Esophagus (tissue), 2 donors: ENCODE measurements around the gene MYL9. TPM values are rescaled to one million over a fixed set of nuclear protein-coding genes. Genes with fewer than 3 reads are reported as not detected.
A peak's percentile ranks its signal among the peaks of the same experiment; 100 is the strongest.

Experiments used
- H3K27ac ChIP-seq, 2 donors: one replicate each; pipeline ENCODE4 v1.5.1; 2013; ENCODE audit warnings: low read depth in 2 of 2, mild to moderate bottlenecking in 2 of 2, inconsistent platforms in 1 of 2, low read length in 1 of 2, moderate library complexity in 1 of 2
- H3K27me3 ChIP-seq, 2 donors: one replicate each; pipeline ENCODE4 v1.6.1; 2013; ENCODE audit warnings: low read length in 2 of 2, control low read depth in 1 of 2, mild to moderate bottlenecking in 1 of 2; ENCODE audit not compliant: insufficient read depth in 2 of 2, control insufficient read depth in 1 of 2
- H3K36me3 ChIP-seq, 2 donors: one replicate each; pipeline ENCODE4 v1.6.1; 2013; ENCODE audit warnings: low read length in 1 of 2; ENCODE audit not compliant: control insufficient read depth in 2 of 2, insufficient read depth in 2 of 2
- H3K4me1 ChIP-seq, 2 donors: one replicate each; pipeline ENCODE4 v1.6.1; 2013; ENCODE audit warnings: low read length in 1 of 2; ENCODE audit not compliant: control insufficient read depth in 2 of 2, insufficient read depth in 2 of 2
- H3K4me3 ChIP-seq, 2 donors: one replicate each; pipeline ENCODE4 v1.5.1; 2013; ENCODE audit warnings: low read length in 2 of 2, mild to moderate bottlenecking in 2 of 2, low read depth in 1 of 2, moderate library complexity in 1 of 2
- H3K9me3 ChIP-seq, 2 donors: one replicate each; pipeline ENCODE4 v1.6.1; 2013; ENCODE audit warnings: mild to moderate bottlenecking in 2 of 2, low read depth in 1 of 2, low read length in 1 of 2, moderate library complexity in 1 of 2; ENCODE audit not compliant: control insufficient read depth in 2 of 2, insufficient read depth in 1 of 2
- WGBS, 2 donors: extraction: QIAGEN DNeasy Blood & Tissue Kit; methylation state at CpG; one replicate each; pipeline ENCODE4 v1.1.7; 2013; 5-methylcytosine and 5-hydroxymethylcytosine counted together
- polyA plus RNA-seq, 2 donors: library from polyadenylated mRNA; stranded (reverse); fragments of 200-250 nt; gene quantifications; one replicate each; pipeline ENCODE4 v1.2.3, GENCODE V29; 2013
- donor health status: healthy with polysubstance abuse.
- donor health status: Bipolar disorder and iron deficiency.

Gene MYL9
- polyA plus RNA-seq, 2 donors, result 242 to 320 TPM

GRCh38 chr20:36578356-36579041 lies 37.2 kb downstream of the MYL9 start:
- Histone ChIP-seq H3K4me3 (no peak overlapping the region), H3K27ac (no peak overlapping the region), H3K36me3 (peaks cover 0 to 6% of the 10 kb centered on the region in 2 donors), H3K27me3 (no peaks in the 10 kb centered on the region), H3K9me3 (no peaks in the 10 kb centered on the region), H3K4me1 (peaks cover 2 to 4% of the 10 kb centered on the region in 2 donors)
- WGBS, 2 donors, result 97 to 98% methylated on average over 15 of the region's 15 CpGs

DNA sequence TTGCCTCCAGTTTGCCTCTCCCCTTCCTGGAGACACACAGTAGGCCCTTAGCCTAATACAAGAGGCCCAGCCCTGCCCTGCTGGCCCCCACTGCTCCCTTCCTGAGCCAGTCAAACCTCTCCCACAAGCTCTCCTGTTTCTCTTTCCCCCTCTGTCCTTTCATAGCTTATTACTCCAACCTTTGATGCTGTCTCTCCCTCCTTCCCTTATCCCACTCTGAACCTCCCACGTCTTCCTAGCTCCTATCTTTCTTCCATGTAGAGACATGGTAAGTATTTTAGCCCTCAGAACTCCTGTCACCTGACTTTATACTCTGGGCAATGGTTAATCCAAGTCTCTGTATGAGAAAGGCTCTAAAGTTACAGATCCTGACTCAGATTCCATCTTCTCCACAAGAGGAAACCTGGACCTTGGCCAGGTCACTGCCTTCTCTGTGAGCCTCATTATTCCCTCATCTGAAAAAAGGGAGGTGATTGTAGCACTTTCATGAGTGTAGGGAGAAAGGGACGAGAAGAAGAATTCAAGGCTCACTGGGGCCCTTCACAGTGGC lies 38.8 kb downstream of the MYL9 start:
- Histone ChIP-seq H3K4me3 (no peak overlapping the region), H3K4me1 (peaks cover 2 to 3% of the 10 kb centered on the region in 2 donors), H3K36me3 (peaks cover 0 to 6% of the 10 kb centered on the region in 2 donors), H3K9me3 (no peaks in the 10 kb centered on the region), H3K27ac (no peak overlapping the region), H3K27me3 (no peaks in the 10 kb centered on the region)
- WGBS, 2 donors, result 77 to 79% methylated on average over 2 of the region's 2 CpGs

GRCh38 chr20:36582322-36582721 lies 41.0 kb downstream of the MYL9 start:
- Histone ChIP-seq H3K4me1 (peaks cover 0 to 3% of the 10 kb centered on the region in 2 donors), H3K9me3 (no peaks in the 10 kb centered on the region), H3K4me3 (no peak overlapping the region), H3K27ac (no peak overlapping the region), H3K27me3 (no peaks in the 10 kb centered on the region), H3K36me3 (peaks cover 0 to 6% of the 10 kb centered on the region in 2 donors)
- WGBS, 2 donors, result 75 to 79% methylated on average over 4 of the region's 4 CpGs

DNA sequence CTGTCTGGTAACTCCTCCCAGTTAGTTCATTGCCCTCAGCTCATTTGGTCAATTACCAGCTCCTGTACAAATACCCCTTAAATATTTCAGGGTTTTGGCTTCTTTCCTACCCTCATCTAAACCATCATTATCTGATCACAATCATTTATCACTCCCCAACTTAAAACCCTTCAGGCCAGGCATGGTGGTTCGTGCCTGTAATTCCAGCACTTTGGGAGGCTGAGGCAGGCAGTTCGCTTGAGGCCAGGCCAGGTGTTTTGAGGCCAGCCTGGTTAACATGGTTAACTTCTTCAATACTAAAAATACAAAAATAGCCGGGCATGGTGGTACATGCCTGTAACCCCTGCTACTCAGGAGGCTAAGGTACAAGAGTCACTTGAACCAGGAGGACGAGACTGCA lies 41.5 kb downstream of the MYL9 start:
- peaks cover 0 to 6% of the 10 kb centered on the region in 2 donors for H3K36me3 ChIP-seq
- 78 to 88% methylated on average over 4 of the region's 4 CpGs for WGBS, 2 donors

GRCh38 chr20:36584018-36584481 lies 42.7 kb downstream of the MYL9 start:
- H3K27me3 ChIP-seq, result no peaks in the 10 kb centered on the region
- 67 to 80% methylated on average over 2 of the region's 2 CpGs for WGBS, 2 donors
- H3K9me3 ChIP-seq, result no peaks in the 10 kb centered on the region
- peaks cover 0 to 3% of the 10 kb centered on the region in 2 donors for H3K36me3 ChIP-seq
- no peak overlapping the region for H3K27ac ChIP-seq
- H3K4me3 ChIP-seq, result no peak overlapping the region
- H3K4me1 ChIP-seq, result peaks cover 0 to 3% of the 10 kb centered on the region in 2 donors

More for the DNA sequence above, 41.5 kb downstream of the MYL9 start:
- no peak overlapping the region for H3K27ac ChIP-seq
- peaks cover 0 to 3% of the 10 kb centered on the region in 2 donors for H3K4me1 ChIP-seq
- no peak overlapping the region for H3K4me3 ChIP-seq
- H3K27me3 ChIP-seq, result no peaks in the 10 kb centered on the region
- H3K9me3 ChIP-seq, result no peaks in the 10 kb centered on the region

DNA sequence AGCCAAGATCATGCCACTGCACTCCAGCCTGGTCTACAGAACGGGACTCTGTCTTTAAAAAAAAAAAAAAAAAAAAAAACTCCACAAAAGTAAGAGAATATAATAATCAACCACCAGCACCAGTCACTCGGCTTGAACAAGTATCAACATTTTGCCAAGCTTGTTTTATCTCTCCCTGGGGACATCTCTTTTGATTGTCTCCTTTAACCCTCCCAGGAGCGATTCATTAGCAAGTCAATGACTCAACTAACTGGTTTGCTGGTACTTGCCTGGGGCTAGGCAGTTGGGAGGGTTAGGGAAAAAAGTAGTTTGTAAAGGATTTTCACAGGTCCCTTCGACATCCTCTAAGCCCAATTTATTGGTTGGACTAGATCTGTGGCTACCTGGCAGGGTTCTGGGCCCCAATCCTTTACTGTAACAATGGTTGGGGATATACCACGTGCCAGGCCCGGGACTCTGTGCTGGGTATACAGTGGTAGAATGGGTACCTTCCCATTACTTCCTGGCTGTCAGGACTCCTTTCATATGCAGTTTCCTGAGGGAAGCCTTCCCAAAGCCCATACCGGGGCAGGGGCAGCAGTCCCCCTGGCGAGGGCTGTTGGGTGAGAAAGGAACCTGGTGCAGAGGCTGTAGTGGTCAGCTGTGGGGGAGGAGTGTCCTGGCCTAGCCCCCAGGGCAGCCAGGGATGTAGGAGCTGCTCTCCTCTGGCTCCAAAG lies 44.2 kb downstream of the MYL9 start:
- Histone ChIP-seq H3K4me3 (no peak overlapping the region), H3K9me3 (no peaks in the 10 kb centered on the region), H3K4me1 (peaks cover 0 to 3% of the 10 kb centered on the region in 2 donors), H3K27ac (peak overlapping the region; percentile 26 to 62), H3K27me3 (no peaks in the 10 kb centered on the region), H3K36me3 (no peaks in the 10 kb centered on the region)
- 44 to 62% methylated on average over 8 of the region's 8 CpGs for WGBS, 2 donors

DNA sequence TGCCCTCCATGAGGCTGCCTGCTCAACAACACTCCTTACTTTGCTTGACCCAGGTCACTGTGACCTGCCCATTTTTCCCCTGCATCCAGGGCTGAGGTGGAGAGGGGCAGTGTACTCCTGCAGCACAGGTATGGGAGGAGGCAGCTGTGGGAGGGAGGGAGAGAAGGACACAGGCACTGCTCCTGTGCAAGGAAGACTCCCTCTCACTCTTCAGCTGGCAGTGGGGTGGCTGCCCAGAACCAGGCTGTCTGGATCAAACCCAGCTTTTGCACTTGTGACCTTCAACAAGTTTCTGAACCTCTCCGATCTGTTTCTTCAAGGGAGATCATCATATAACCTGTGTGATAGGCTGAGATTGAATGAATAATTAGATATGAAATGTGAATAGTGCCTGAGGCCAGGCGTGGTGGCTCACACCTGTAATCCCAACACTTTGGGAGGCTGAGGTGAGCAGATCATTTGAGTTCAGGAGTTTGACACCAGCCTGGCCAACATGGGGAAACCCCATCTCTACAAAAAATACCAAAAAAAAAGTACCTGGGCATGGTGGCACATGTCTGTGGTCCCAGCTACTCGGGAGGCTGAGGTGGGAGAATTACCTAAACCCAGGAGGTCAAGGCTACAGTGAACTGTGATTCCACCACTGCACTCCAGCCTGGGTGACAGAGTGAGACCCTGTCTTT lies 46.2 kb downstream of the MYL9 start:
- no peaks in the 10 kb centered on the region for H3K27me3 ChIP-seq
- H3K9me3 ChIP-seq, result no peaks in the 10 kb centered on the region
- H3K4me3 ChIP-seq, result no peak overlapping the region
- peaks cover 0 to 3% of the 10 kb centered on the region in 2 donors for H3K4me1 ChIP-seq
- H3K27ac ChIP-seq, result no peak overlapping the region
- WGBS, 2 donors, result 73 to 78% methylated on average over 3 of the region's 3 CpGs
- no peaks in the 10 kb centered on the region for H3K36me3 ChIP-seq

DNA sequence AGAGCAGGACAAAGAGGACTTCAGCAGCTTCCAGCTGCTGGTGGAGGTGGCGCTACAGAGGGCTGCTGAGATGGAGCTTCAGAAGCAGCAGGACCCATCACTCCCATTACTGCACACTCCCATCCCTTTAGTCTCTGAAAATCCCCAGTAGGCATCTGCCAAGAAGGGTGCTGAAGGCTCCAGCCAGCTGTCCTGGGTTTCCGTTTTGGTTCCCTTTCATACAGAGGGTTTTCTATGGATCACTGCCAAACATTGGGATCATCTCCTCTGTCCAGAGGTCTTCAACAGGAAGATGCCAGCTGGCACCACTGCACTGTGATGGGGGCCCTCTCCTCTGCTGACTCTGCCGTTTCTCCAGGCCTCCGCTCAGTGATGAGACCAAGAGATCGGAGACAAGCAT lies 50.0 kb downstream of the MYL9 start:
- Histone ChIP-seq H3K4me1 (no peaks in the 10 kb centered on the region), H3K36me3 (peaks cover 0 to 2% of the 10 kb centered on the region in 2 donors), H3K27me3 (no peaks in the 10 kb centered on the region), H3K4me3 (no peak overlapping the region), H3K9me3 (no peaks in the 10 kb centered on the region), H3K27ac (no peak overlapping the region)
- 80 to 82% methylated on average over 5 of the region's 5 CpGs for WGBS, 2 donors

GRCh38 chr20:36591854-36592641 lies 50.7 kb downstream of the MYL9 start:
- Histone ChIP-seq H3K4me3 (no peak overlapping the region), H3K9me3 (no peaks in the 10 kb centered on the region), H3K4me1 (no peaks in the 10 kb centered on the region), H3K36me3 (peaks cover 0 to 2% of the 10 kb centered on the region in 2 donors), H3K27me3 (no peaks in the 10 kb centered on the region), H3K27ac (no peak overlapping the region)
- WGBS, 2 donors, result 69 to 77% methylated on average over 9 of the region's 9 CpGs
